Cardiac muscle cell (in vitro differentiated cells and primary cell): ENCODE results near the gene PLXDC1. TPM values are rescaled to one million over a fixed set of nuclear protein-coding genes. Genes with fewer than 3 reads are reported as not detected.

Source experiments
- DNase-seq, 2 donors: peaks; one replicate each; pipeline versions ENCODE4 v3.0.0 to v3.0.0-alpha.2; 2010 to 2017; ENCODE audit warnings: low read depth in 1 of 2, low spot score in 1 of 2
- H3K27ac ChIP-seq: fragments of 200-600 bp; sonication (generic); 2 replicates; pipeline ENCODE4 v1.5.1; 2016
- H3K27me3 ChIP-seq: fragments of 200-600 bp; sonication (generic); 2 replicates; pipeline ENCODE4 v1.6.0; 2016; ENCODE audit warnings: control low read depth
- H3K36me3 ChIP-seq: fragments of 200-600 bp; sonication (generic); 2 replicates; pipeline ENCODE4 v1.5.1; 2016; ENCODE audit warnings: control low read depth
- H3K4me1 ChIP-seq: fragments of 200-600 bp; sonication (generic); 2 replicates; pipeline ENCODE4 v1.8.1; 2017; ENCODE audit warnings: low read depth, mild to moderate bottlenecking, mixed run types
- H3K4me3 ChIP-seq: fragments of 200-600 bp; sonication (generic); 2 replicates; pipeline ENCODE4 v1.5.1; 2016; ENCODE audit warnings: mild to moderate bottlenecking
- H3K9me3 ChIP-seq: fragments of 200-600 bp; sonication (generic); 2 replicates; pipeline ENCODE4 v1.5.1; 2017; ENCODE audit warnings: low read depth, mild to moderate bottlenecking, control low read depth
- CTCF ChIP-seq: IDR thresholded peaks from 2 replicates; pipeline ENCODE4 v1.5.1; 2012; ENCODE audit warnings: low read depth, mild to moderate bottlenecking, low read length
- polyA plus RNA-seq: library from polyadenylated mRNA; unstranded; fragments of >200 nt; fragmentation: Nextera tagmentation; extraction: Ambion mirVana; gene quantifications from 2 replicates; pipeline ENCODE4 v1.2.1, GENCODE V29; 2016
- total RNA-seq: library from RNA; depleted of rRNA; stranded (reverse); fragments of >200 nt; gene quantifications from 2 replicates; pipeline ENCODE4 v1.2.3, GENCODE V29; 2016

Gene PLXDC1
- total and polyA plus RNA-seq, 2 experiments from 2014 or later: 6.3 to 25.0 TPM

DNA sequence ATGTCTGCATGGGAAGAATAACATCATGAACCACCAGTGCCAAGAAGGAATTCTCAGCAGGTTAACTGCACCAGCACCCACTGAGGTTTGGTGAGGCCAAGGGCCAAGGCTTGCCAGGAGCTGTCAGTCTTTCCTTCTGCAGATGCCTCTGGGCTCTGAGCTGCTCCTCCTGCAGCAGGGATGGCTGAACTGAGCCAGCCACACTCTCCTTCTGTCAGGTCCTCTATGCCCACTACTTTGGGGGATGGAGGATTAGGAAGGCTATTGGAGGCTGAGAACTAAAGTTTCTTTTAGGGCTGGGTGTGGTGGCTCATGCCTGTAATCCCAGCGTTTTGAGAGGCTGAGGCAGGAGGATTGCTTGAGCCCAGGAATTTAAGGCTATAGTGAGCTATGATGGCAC lies 71.6 kb downstream of the PLXDC1 start:
- no peaks in the 10 kb centered on the region for H3K9me3 ChIP-seq
- no peak overlapping the region for H3K4me3 ChIP-seq
- no peak overlapping the region for H3K27ac ChIP-seq
- no peak for DNase-seq
- H3K36me3 ChIP-seq: no peaks in the 10 kb centered on the region
- no peaks in the 10 kb centered on the region for H3K27me3 ChIP-seq
- peaks cover 6% of the 10 kb centered on the region for H3K4me1 ChIP-seq
- no peak for TF ChIP-seq CTCF

GRCh38 chr17:39077866-39078265 lies 73.6 kb downstream of the PLXDC1 start:
- H3K4me1 ChIP-seq: no peaks in the 10 kb centered on the region
- no peaks in the 10 kb centered on the region for H3K9me3 ChIP-seq
- no peaks in the 10 kb centered on the region for H3K36me3 ChIP-seq
- H3K27ac ChIP-seq: no peak overlapping the region
- H3K27me3 ChIP-seq: no peaks in the 10 kb centered on the region
- TF ChIP-seq CTCF: no peak
- H3K4me3 ChIP-seq: no peak overlapping the region
- no peak for DNase-seq

- Histone ChIP-seq H3K4me3 (no peak overlapping the region), H3K36me3 (no peaks in the 10 kb centered on the region), H3K27ac (no peak overlapping the region), H3K4me1 (no peaks in the 10 kb centered on the region), H3K9me3 (no peaks in the 10 kb centered on the region), H3K27me3 (no peaks in the 10 kb centered on the region)
- no peak for DNase-seq
- TF ChIP-seq CTCF: no peak
These were observed 74.2 kb downstream of the PLXDC1 start for GRCh38 chr17:39077252-39077651.

- no peaks in the 10 kb centered on the region for H3K4me1 ChIP-seq
- H3K36me3 ChIP-seq: no peaks in the 10 kb centered on the region
- H3K4me3 ChIP-seq: no peak overlapping the region
- H3K9me3 ChIP-seq: no peaks in the 10 kb centered on the region
- H3K27me3 ChIP-seq: no peaks in the 10 kb centered on the region
- no peak overlapping the region for H3K27ac ChIP-seq
- DNase-seq: no peak
- no peak for TF ChIP-seq CTCF
These were observed 76.8 kb downstream of the PLXDC1 start for GRCh38 chr17:39074676-39075075.

DNA sequence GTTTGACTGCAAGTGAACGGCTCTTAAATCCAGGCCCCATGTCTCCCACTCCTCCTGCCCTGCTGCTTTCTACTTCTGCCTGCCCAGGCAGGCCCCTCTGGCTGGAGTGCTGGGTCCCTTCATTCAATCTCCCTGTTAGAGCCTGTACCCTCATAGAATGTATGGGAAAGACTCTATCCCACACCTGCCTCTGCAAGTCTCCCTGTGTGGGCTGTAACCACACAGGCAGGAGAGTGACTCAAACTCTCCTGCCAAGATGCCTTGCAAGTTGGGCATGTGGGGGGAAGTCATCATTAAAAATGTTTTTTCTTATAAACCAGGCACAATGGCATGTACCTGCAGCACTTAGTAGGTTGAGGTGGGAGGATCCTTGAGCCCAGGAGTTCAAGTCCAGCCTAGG lies 77.5 kb downstream of the PLXDC1 start:
- Histone ChIP-seq H3K9me3 (no peaks in the 10 kb centered on the region), H3K4me3 (no peak overlapping the region), H3K27me3 (no peaks in the 10 kb centered on the region), H3K36me3 (no peaks in the 10 kb centered on the region), H3K4me1 (no peaks in the 10 kb centered on the region), H3K27ac (no peak overlapping the region)
- no peak for TF ChIP-seq CTCF
- DNase-seq: no peak

- Histone ChIP-seq H3K9me3 (no peaks in the 10 kb centered on the region), H3K4me1 (no peaks in the 10 kb centered on the region), H3K36me3 (no peaks in the 10 kb centered on the region), H3K27ac (no peak overlapping the region), H3K27me3 (no peaks in the 10 kb centered on the region), H3K4me3 (no peak overlapping the region)
- DNase-seq: no peak
- no peak for TF ChIP-seq CTCF
These were observed 78.1 kb downstream of the PLXDC1 start for GRCh38 chr17:39073353-39073752.
